A172 (cell line): ENCODE data around the gene NEK11. TPM values are rescaled to one million over a fixed set of nuclear protein-coding genes. Genes with fewer than 3 reads are reported as not detected.

Source experiments
- total RNA-seq: library from RNA; depleted of rRNA; stranded (reverse); fragments of >200 nt; shearing (Covaris generic); gene quantifications from 2 replicates; pipeline ENCODE4 v1.2.3, GENCODE V29; 2014; rRNA removed

NEK11 gene
- total RNA-seq, 1 experiment from 2014 or later: 5.3 TPM

Other genes starting within 250 kb of the NEK11 start
- gene ATP2C1, start 132.8 kb upstream of the NEK11 start, total RNA-seq: 68.9 and 112 TPM in 2 replicates
- gene ASTE1, start 52 bp upstream of the NEK11 start, total RNA-seq: 5.0 and 7.2 TPM in 2 replicates